CD14-positive monocyte (primary cell): Measurements from ENCODE around the gene CYB561A3. TPM values are rescaled to one million over a fixed set of nuclear protein-coding genes. Genes with fewer than 3 reads are reported as not detected.

Experiments used
- DNase-seq, 3 donors: peaks; one replicate each; pipeline ENCODE4 v3.0.0-alpha.2; 2011 to 2022
- H2AFZ ChIP-seq: 2 replicates; pipeline ENCODE4 v1.6.0; 2012; ENCODE audit warnings: mild to moderate bottlenecking, low read depth, low read length, inconsistent platforms; ENCODE audit not compliant: insufficient read depth, poor library complexity, severe bottlenecking
- H3K27ac ChIP-seq, 2 donors: 1 replicate in 1 of 2; 2 replicates in 1 of 2; pipeline ENCODE4 v1.5.1; 2012 to 2013; ENCODE audit warnings: low read length in 2 of 2, control low read depth in 1 of 2, inconsistent platforms in 1 of 2, low read depth in 1 of 2, mild to moderate bottlenecking in 1 of 2
- H3K27me3 ChIP-seq, 2 donors: one replicate each; pipeline versions ENCODE4 v1.6.0 to v1.6.1; 2011 to 2013; ENCODE audit warnings: low read length in 2 of 2; ENCODE audit not compliant: control insufficient read depth in 2 of 2, insufficient read depth in 2 of 2
- H3K36me3 ChIP-seq, 2 donors: replicated peaks in 1 of 2; 1 replicate in 1 of 2; 2 replicates in 1 of 2; pipeline versions ENCODE4 v1.5.1 to v1.6.1; 2012 to 2013; ENCODE audit warnings: low read length in 2 of 2, control low read depth in 1 of 2, inconsistent platforms in 1 of 2, mild to moderate bottlenecking in 1 of 2; ENCODE audit not compliant: insufficient read depth in 2 of 2, control insufficient read depth in 1 of 2
- H3K4me1 ChIP-seq, 2 donors: 1 replicate in 1 of 2; 2 replicates in 1 of 2; pipeline versions ENCODE4 v1.5.1 to v1.6.1; 2012 to 2013; ENCODE audit warnings: low read length in 2 of 2, control low read depth in 1 of 2, inconsistent platforms in 1 of 2, mild to moderate bottlenecking in 1 of 2, moderate library complexity in 1 of 2; ENCODE audit not compliant: insufficient read depth in 2 of 2, control insufficient read depth in 1 of 2
- H3K4me2 ChIP-seq: replicated peaks from 2 replicates; pipeline ENCODE3; 2012; ENCODE audit warnings: low read length, moderate library complexity, mild to moderate bottlenecking; ENCODE audit not compliant: poor library complexity, severe bottlenecking; ENCODE audit errors: extremely low read depth
- H3K4me3 ChIP-seq, 3 experiments: fragments of 200-600 bp in 1 of 3; sonication (generic) in 1 of 3; replicated peaks in 1 of 3; 1 replicate in 2 of 3; 2 replicates in 1 of 3; pipeline ENCODE4 v1.5.1; 2011 to 2013; ENCODE audit warnings: low read length in 3 of 3, mild to moderate bottlenecking in 3 of 3, control low read depth in 2 of 3, low read depth in 2 of 3, inconsistent platforms in 1 of 3, moderate library complexity in 1 of 3
- H3K79me2 ChIP-seq: 2 replicates; pipeline ENCODE4 v1.6.0; 2012; ENCODE audit warnings: mild to moderate bottlenecking, control low read depth, inconsistent platforms, low read length, moderate library complexity; ENCODE audit not compliant: insufficient read depth
- H3K9ac ChIP-seq: 2 replicates; pipeline ENCODE4 v1.6.0; 2017; ENCODE audit warnings: low read length, mild to moderate bottlenecking; ENCODE audit not compliant: insufficient read depth, poor library complexity, severe bottlenecking
- H3K9me3 ChIP-seq, 2 donors: replicated peaks in 1 of 2; 1 replicate in 1 of 2; 2 replicates in 1 of 2; pipeline versions ENCODE4 v1.5.1 to v1.6.1; 2012 to 2013; ENCODE audit warnings: low read length in 2 of 2, control low read depth in 1 of 2; ENCODE audit not compliant: control insufficient read depth in 1 of 2, insufficient read depth in 1 of 2
- H4K20me1 ChIP-seq: 2 replicates; pipeline ENCODE4 v1.6.0; 2012; ENCODE audit warnings: mild to moderate bottlenecking, low read length, control low read depth, moderate library complexity; ENCODE audit not compliant: insufficient read depth
- H3K27ac Mint-ChIP-seq, 7 donors: one replicate each; pipeline ENCODE4 v1.8.0; 2020; ENCODE audit warnings: mild to moderate bottlenecking in 7 of 7, mixed read lengths in 7 of 7, moderate library complexity in 6 of 7, inconsistent platforms in 2 of 7
- H3K27me3 Mint-ChIP-seq, 3 donors: one replicate each; pipeline ENCODE4 v1.8.0; 2021 to 2022; ENCODE audit warnings: low read depth in 3 of 3, mild to moderate bottlenecking in 3 of 3, mixed read lengths in 3 of 3, moderate library complexity in 3 of 3, inconsistent platforms in 1 of 3
- H3K36me3 Mint-ChIP-seq, 2 donors: one replicate each; pipeline ENCODE4 v1.8.0; 2020; ENCODE audit warnings: mixed read lengths in 2 of 2, inconsistent platforms in 1 of 2, mild to moderate bottlenecking in 1 of 2
- H3K4me1 Mint-ChIP-seq: one replicate; pipeline ENCODE4 v1.8.0; 2020; ENCODE audit warnings: mild to moderate bottlenecking, mixed read lengths
- H3K4me3 Mint-ChIP-seq, 2 donors: one replicate each; pipeline ENCODE4 v1.8.0; 2020; ENCODE audit warnings: mild to moderate bottlenecking in 2 of 2, mixed read lengths in 2 of 2, moderate library complexity in 1 of 2
- H3K9me3 Mint-ChIP-seq, 7 donors: one replicate each; pipeline ENCODE4 v1.8.0; 2020 to 2022; ENCODE audit warnings: mixed read lengths in 7 of 7, mild to moderate bottlenecking in 6 of 7, moderate library complexity in 6 of 7, inconsistent platforms in 2 of 7
- WGBS: methylation state at CpG from one replicate; pipeline ENCODE4 v1.1.5; 2013; ENCODE audit warnings: missing lambda C conversion rate; ENCODE audit not compliant: insufficient coverage; 5-methylcytosine and 5-hydroxymethylcytosine counted together
- intact Hi-C, 2 donors: fragments of 100-400 bp; cut with micrococcal nuclease; formaldehyde crosslinking; loops; one replicate each; pipeline versions ENCODE4 v1.15.0 to v1.15.1; 2023
- polyA plus RNA-seq, 3 donors: library from polyadenylated mRNA; depleted of rRNA in 1 of 3; unstranded in 2 of 3; stranded (reverse) in 1 of 3; fragments of 300-500 nt in 2 of 3; fragments of >200 nt in 1 of 3; fragmentation: Illumina TruSeq in 2 of 3; gene quantifications; 1 replicate in 2 of 3; 2 replicates in 1 of 3; pipeline ENCODE4 v1.2.3, GENCODE V29; 2012 to 2021
- TF ChIP-seq, protein P1 (sequence below): fragments of 200-600 bp; IDR thresholded peaks from one replicate; pipeline ENCODE4 v1.8.0; 2022; ENCODE audit warnings: antibody characterized with exemption, mild to moderate bottlenecking

Gene CYB561A3
- polyA plus RNA-seq, 3 donors, result 79.7 to 112 (median 112) TPM

DNA sequence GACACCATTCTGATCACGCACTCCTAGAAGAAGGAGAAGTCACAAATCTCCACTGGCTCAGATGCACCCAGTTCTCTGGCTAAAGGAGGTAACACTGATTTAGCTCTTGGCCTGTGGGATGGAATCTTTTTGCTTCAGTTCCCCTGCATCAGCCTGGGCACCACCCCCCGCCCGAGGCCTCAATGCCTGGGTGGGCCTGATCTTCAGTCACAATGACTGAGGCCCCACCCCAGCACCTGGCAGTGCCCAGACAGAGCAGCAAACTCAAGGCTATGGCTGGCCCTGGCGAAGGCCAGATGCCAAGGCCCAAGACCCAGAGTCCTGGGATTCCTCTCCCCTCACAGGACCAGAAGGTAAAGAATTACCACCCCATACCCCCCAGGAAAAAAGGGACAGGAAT is 5.0 kb downstream of the CYB561A3 start:
- TF ChIP-seq, protein P1, sequence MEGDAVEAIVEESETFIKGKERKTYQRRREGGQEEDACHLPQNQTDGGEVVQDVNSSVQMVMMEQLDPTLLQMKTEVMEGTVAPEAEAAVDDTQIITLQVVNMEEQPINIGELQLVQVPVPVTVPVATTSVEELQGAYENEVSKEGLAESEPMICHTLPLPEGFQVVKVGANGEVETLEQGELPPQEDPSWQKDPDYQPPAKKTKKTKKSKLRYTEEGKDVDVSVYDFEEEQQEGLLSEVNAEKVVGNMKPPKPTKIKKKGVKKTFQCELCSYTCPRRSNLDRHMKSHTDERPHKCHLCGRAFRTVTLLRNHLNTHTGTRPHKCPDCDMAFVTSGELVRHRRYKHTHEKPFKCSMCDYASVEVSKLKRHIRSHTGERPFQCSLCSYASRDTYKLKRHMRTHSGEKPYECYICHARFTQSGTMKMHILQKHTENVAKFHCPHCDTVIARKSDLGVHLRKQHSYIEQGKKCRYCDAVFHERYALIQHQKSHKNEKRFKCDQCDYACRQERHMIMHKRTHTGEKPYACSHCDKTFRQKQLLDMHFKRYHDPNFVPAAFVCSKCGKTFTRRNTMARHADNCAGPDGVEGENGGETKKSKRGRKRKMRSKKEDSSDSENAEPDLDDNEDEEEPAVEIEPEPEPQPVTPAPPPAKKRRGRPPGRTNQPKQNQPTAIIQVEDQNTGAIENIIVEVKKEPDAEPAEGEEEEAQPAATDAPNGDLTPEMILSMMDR, result no peak
- H2AFZ ChIP-seq, result no peak overlapping the region
- peaks cover 39 to 53% of the 10 kb centered on the region in 2 donors for H3K36me3 Mint-ChIP-seq
- no peak for DNase-seq
- H3K9ac ChIP-seq, result peak overlapping the region; percentile 64
- intact Hi-C loops, result loop anchor here in 1 of 2 donors (1.0 to 2.0 kb wide), 2 partner anchors 8 to 36 kb away; partner anchors contain the start of gene TMEM216
- no peak overlapping the region for H3K4me3 Mint-ChIP-seq
- peaks cover 0 to 3% (median 0%) of the 10 kb centered on the region in 3 donors for H3K27me3 Mint-ChIP-seq
- H3K36me3 ChIP-seq, result peaks cover 28 to 29% of the 10 kb centered on the region in 2 donors
- no peaks in the 10 kb centered on the region for H3K9me3 Mint-ChIP-seq
- H3K4me3 ChIP-seq, result peak overlapping the region in 1 of 3 experiments; percentile 11
- no peaks in the 10 kb centered on the region for H3K9me3 ChIP-seq
- H3K4me2 ChIP-seq, result peak overlapping the region; percentile 33
- peaks cover 23% of the 10 kb centered on the region for H3K79me2 ChIP-seq
- H3K4me1 Mint-ChIP-seq, result peaks cover 57% of the 10 kb centered on the region
- H3K27ac Mint-ChIP-seq, result peak overlapping the region; percentile 90 to 97 (median 95)
- WGBS, result 78% methylated on average over 3 of the region's 4 CpGs
- peak overlapping the region; percentile 96 to 99 for H3K27ac ChIP-seq
- H3K27me3 ChIP-seq, result no peaks in the 10 kb centered on the region
- H4K20me1 ChIP-seq, result no peaks in the 10 kb centered on the region
- peaks cover 55 to 56% of the 10 kb centered on the region in 2 donors for H3K4me1 ChIP-seq

DNA sequence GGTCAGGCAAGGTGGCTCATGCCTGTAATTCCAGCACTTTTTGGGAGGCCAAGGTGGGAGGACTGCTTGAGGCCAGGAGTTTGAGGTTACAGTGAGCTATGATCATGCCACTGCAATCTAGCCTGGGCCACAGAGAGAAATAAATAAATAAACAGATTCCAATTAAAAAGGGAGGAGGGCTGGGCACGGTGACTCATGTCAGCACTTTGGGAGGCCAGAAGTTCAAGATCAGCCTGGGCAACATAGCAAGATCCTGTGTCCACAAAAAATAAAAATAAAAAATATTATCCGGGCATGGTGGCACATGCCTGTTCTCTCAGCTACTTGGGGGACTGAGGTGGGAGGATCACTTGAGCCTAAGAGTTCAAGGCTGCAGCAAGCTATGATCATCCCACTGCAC is 7.5 kb downstream of the CYB561A3 start:
- H3K27me3 ChIP-seq, result no peaks in the 10 kb centered on the region
- H3K9me3 ChIP-seq, result no peaks in the 10 kb centered on the region
- peaks cover 4% of the 10 kb centered on the region for H3K79me2 ChIP-seq
- TF ChIP-seq, protein P1, result no peak
- H3K27ac ChIP-seq, result no peak overlapping the region
- Mint-ChIP-seq H3K4me1 (peaks cover 35% of the 10 kb centered on the region), H3K36me3 (peaks cover 57 to 74% of the 10 kb centered on the region in 2 donors), H3K9me3 (no peaks in the 10 kb centered on the region), H3K27ac (peak overlapping the region in 1 of 7 donors; percentile 35), H3K4me3 (no peak overlapping the region), H3K27me3 (peaks cover 0 to 3% (median 0%) of the 10 kb centered on the region in 3 donors)
- no CpG with 5 or more reads among the region's 2 CpGs for WGBS
- H3K4me3 ChIP-seq, result no peak overlapping the region
- no peak for DNase-seq
- no peak overlapping the region for H3K4me2 ChIP-seq
- H3K9ac ChIP-seq, result no peak overlapping the region
- peaks cover 49 to 54% of the 10 kb centered on the region in 2 donors for H3K36me3 ChIP-seq
- peaks cover 31 to 34% of the 10 kb centered on the region in 2 donors for H3K4me1 ChIP-seq
- no peaks in the 10 kb centered on the region for H4K20me1 ChIP-seq
- intact Hi-C loops, result no loop called here
- H2AFZ ChIP-seq, result no peak overlapping the region
